Esophagus squamous epithelium (tissue), 5 donors: Measurements from ENCODE around the gene MRPS24. TPM values are rescaled to one million over a fixed set of nuclear protein-coding genes. Genes with fewer than 3 reads are reported as not detected.

Source experiments
- DNase-seq: peaks from one replicate; lab custom pipeline; 2025; lab: John Stamatoyannopoulos, UW
- H3K27ac ChIP-seq, 4 donors: fragments of 200-600 bp; sonication (generic); one replicate each; pipeline ENCODE4 v1.5.1; 2016 to 2019; ENCODE audit warnings: mild to moderate bottlenecking in 1 of 4
- H3K27me3 ChIP-seq, 4 donors: fragments of 200-600 bp; sonication (generic); 1 replicate in 3 of 4; 2 replicates in 1 of 4; pipeline versions ENCODE4 v1.5.1 to v1.6.0; 2017 to 2021; ENCODE audit warnings: antibody characterized with exemption in 1 of 4
- H3K36me3 ChIP-seq, 3 donors: fragments of 200-600 bp; sonication (generic); one replicate each; pipeline ENCODE4 v1.5.1; 2016 to 2019
- H3K4me1 ChIP-seq, 3 donors: fragments of 200-600 bp; sonication (generic); one replicate each; pipeline ENCODE4 v1.5.1; 2017 to 2019
- H3K4me3 ChIP-seq, 4 donors: fragments of 200-600 bp; sonication (generic); 1 replicate in 3 of 4; 2 replicates in 1 of 4; pipeline ENCODE4 v1.5.1; 2016 to 2019; ENCODE audit warnings: mild to moderate bottlenecking in 2 of 4, moderate library complexity in 1 of 4
- H3K9me3 ChIP-seq, 3 donors: fragments of 200-600 bp; sonication (generic); one replicate each; pipeline ENCODE4 v1.5.1; 2016 to 2019
- CTCF ChIP-seq, 6 experiments: fragments of 450-650 bp in 4 of 6; fragments of 200-600 bp in 2 of 6; sonication (generic) in 2 of 6; IDR thresholded peaks; one replicate each; pipeline ENCODE4 v1.5.1; 2016 to 2019; ENCODE audit warnings: antibody characterized with exemption in 6 of 6, mild to moderate bottlenecking in 4 of 6, moderate library complexity in 4 of 6
- POLR2A ChIP-seq, 4 donors: fragments of 450-650 bp; IDR thresholded peaks; one replicate each; pipeline ENCODE4 v1.6.1; 2017; ENCODE audit warnings: antibody characterized with exemption in 4 of 4, mild to moderate bottlenecking in 4 of 4, moderate library complexity in 3 of 4
- whole genome bisulfite sequencing, 2 donors: methylation state at CpG; one replicate each; pipeline ENCODE4 v1.1.5; 2018; 5-methylcytosine and 5-hydroxymethylcytosine counted together
- intact Hi-C: fragments of 100-400 bp; cut with DNase I; formaldehyde crosslinking; loops from one replicate; pipeline ENCODE4 v1.15.0; 2022
- total RNA-seq, 4 donors: library from RNA; depleted of rRNA; stranded (reverse); fragments of >200 nt; gene quantifications; one replicate each; pipeline ENCODE4 v1.1.0, GENCODE V29; 2016
- donor health status: DM: yes; HTN: yes; CAD: no.

MRPS24 gene
- total RNA-seq, 4 donors from 2014 or later, result 86.0 to 144 (median 117) TPM

DNA sequence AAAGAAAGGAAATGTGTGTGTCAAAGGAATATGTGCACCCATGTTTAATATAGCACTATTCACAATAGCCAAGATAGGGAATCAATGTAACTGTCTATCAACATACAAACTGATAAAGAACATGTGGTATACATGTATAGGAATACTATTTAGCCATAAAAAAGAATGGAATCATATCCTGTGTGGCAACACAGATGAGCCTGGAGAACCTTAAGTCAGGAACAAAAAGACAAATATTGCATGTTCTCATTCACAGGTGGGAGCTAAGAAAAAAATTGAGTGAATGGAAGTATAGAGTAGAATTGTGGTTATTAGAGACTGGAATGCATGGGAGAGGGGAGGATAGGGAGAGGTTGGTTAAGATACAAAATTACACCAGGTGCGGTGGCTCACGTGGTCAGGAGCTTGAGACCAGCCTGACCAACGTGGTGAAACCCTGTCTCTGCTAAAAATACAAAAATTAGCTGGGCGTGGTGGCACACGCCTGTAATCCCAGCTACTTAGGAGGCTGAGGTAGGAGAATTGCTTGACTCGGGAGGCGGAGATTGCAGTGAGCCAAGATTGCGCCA, 26.6 kb upstream of the MRPS24 start:
- peaks cover 0 to 21% (median 0%) of the 10 kb centered on the region in 3 donors for H3K36me3 ChIP-seq
- DNase-seq, result no peak
- peaks cover 0 to 23% (median 0%) of the 10 kb centered on the region in 3 donors for H3K4me1 ChIP-seq
- WGBS, 2 donors, result 84% methylated on average over 8 of the region's 8 CpGs
- H3K4me3 ChIP-seq, result no peak overlapping the region
- no peaks in the 10 kb centered on the region for H3K27me3 ChIP-seq
- TF ChIP-seq POLR2A (IDR thresholded peaks at IDR 0.05), result no peak
- no peak for TF ChIP-seq CTCF (IDR thresholded peaks at IDR 0.05)
- H3K9me3 ChIP-seq, result no peaks in the 10 kb centered on the region
- H3K27ac ChIP-seq, result no peak overlapping the region
- intact Hi-C loops, result no loop called here

DNA sequence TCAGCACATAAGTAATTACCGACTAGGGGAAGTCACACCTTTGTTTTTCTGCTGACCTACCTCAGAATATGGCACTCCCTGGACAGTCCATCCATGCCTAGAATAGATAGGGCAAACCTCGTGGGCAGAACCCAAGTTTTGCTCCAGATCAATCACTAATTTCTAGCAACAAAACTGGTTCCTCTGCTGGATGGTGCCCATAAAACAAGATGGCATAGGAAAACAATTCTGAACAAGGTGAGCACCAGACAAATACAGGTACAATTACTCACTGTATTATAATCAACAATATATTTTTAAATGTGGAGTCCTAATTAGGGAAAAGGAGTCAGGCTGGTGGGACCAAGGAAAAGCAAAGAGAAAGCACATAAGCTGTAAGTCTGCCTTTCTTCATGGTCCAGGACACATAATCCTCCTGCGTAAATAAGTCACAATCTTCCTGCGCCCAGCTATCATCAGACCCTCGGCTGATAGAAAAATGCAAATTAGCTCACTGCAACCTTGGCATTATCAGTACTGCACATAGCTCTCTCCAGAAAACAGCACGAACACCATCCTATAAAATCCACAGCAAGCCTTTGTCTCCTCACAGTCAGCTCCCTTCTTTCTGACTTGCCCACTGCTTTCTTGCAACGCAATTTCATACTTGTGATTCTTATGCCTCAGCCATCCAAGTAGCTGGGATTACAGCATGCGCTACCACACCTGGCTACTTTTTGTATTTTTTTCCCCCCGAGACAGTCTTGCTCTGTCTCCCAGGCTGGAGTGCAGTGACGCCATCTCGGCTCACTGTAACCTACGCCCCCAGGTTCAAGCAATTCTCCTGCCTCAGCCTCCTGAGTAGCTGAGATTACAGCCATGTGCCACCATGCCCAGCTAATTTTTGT, 22.0 kb upstream of the MRPS24 start:
- no peaks in the 10 kb centered on the region for H3K27me3 ChIP-seq
- DNase-seq, result no peak
- H3K4me1 ChIP-seq, result peaks cover 0 to 36% (median 8%) of the 10 kb centered on the region in 3 donors
- WGBS, 2 donors, result 83 to 86% methylated on average over 12 of the region's 12 CpGs
- no peaks in the 10 kb centered on the region for H3K9me3 ChIP-seq
- no peak overlapping the region for H3K4me3 ChIP-seq
- no peak overlapping the region for H3K27ac ChIP-seq
- intact Hi-C loops, result no loop called here
- peaks cover 0 to 26% (median 0%) of the 10 kb centered on the region in 3 donors for H3K36me3 ChIP-seq
- no peak for TF ChIP-seq POLR2A (IDR thresholded peaks at IDR 0.05)
- no peak for TF ChIP-seq CTCF (IDR thresholded peaks at IDR 0.05)

GRCh38 chr7:43890468-43890867, 21.2 kb upstream of the MRPS24 start:
- no peak overlapping the region for H3K4me3 ChIP-seq
- no peak for DNase-seq
- 90 to 95% methylated on average over 6 of the region's 6 CpGs for WGBS, 2 donors
- H3K27ac ChIP-seq, result no peak overlapping the region
- H3K4me1 ChIP-seq, result peaks cover 0 to 36% (median 8%) of the 10 kb centered on the region in 3 donors
- H3K9me3 ChIP-seq, result no peaks in the 10 kb centered on the region
- TF ChIP-seq POLR2A (IDR thresholded peaks at IDR 0.05) (no peak), CTCF (IDR thresholded peaks at IDR 0.05) (no peak)
- peaks cover 0 to 30% (median 0%) of the 10 kb centered on the region in 3 donors for H3K36me3 ChIP-seq
- intact Hi-C loops, result no loop called here
- H3K27me3 ChIP-seq, result no peaks in the 10 kb centered on the region

GRCh38 chr7:43888993-43889945, 20.0 kb upstream of the MRPS24 start:
- H3K36me3 ChIP-seq, result peaks cover 0 to 34% (median 6%) of the 10 kb centered on the region in 3 donors
- H3K27me3 ChIP-seq, result no peaks in the 10 kb centered on the region
- no peak overlapping the region for H3K4me3 ChIP-seq
- intact Hi-C loops, result no loop called here
- peaks cover 0 to 36% (median 8%) of the 10 kb centered on the region in 3 donors for H3K4me1 ChIP-seq
- WGBS, 2 donors, result 70 to 76% methylated on average over 7 of the region's 7 CpGs
- DNase-seq, result no peak
- no peak for TF ChIP-seq CTCF (IDR thresholded peaks at IDR 0.05)
- no peak for TF ChIP-seq POLR2A (IDR thresholded peaks at IDR 0.05)
- peak overlapping the region in 1 of 4 donors; percentile 1 for H3K27ac ChIP-seq
- H3K9me3 ChIP-seq, result no peaks in the 10 kb centered on the region
